Activated naive CD4-positive, alpha-beta T cell treated with anti-CD3 and anti-CD28 coated beads, Interleukin-2, amount 50 U/mL, for 24 hours (primary cell): ENCODE results near the gene UNC5C.
"Not testable (repeated sequence)": the region's sequence is repeated elsewhere in the genome, so short reads cannot be mapped to it uniquely, and the experiment has no call there.

Source experiments
- H3K27ac Mint-ChIP-seq: one replicate; pipeline ENCODE4 v1.8.0; 2021; ENCODE audit warnings: mild to moderate bottlenecking, mixed read lengths
- H3K27me3 Mint-ChIP-seq: one replicate; pipeline ENCODE4 v1.8.0; 2021; ENCODE audit warnings: mixed read lengths
- H3K36me3 Mint-ChIP-seq: one replicate; pipeline ENCODE4 v1.8.0; 2021; ENCODE audit warnings: mixed read lengths
- H3K4me1 Mint-ChIP-seq: one replicate; pipeline ENCODE4 v1.8.0; 2021; ENCODE audit warnings: mixed read lengths
- H3K4me3 Mint-ChIP-seq: one replicate; pipeline ENCODE4 v1.8.0; 2021; ENCODE audit warnings: mild to moderate bottlenecking, mixed read lengths
- H3K9me3 Mint-ChIP-seq: one replicate; pipeline ENCODE4 v1.8.0; 2021; ENCODE audit warnings: mixed read lengths

UNC5C gene

GRCh38 chr4:95171377-95171776 is 377.4 kb downstream of the UNC5C start:
- H3K4me1 Mint-ChIP-seq, H3K9me3 Mint-ChIP-seq, H3K4me3 Mint-ChIP-seq, H3K27ac Mint-ChIP-seq, H3K27me3 Mint-ChIP-seq, H3K36me3 Mint-ChIP-seq: not testable (repeated sequence)

- Mint-ChIP-seq H3K27me3 (no peaks in the 10 kb centered on the region), H3K27ac (no peak overlapping the region), H3K36me3 (no peaks in the 10 kb centered on the region), H3K4me3 (no peak overlapping the region), H3K9me3 (no peaks in the 10 kb centered on the region), H3K4me1 (peaks cover 4% of the 10 kb centered on the region)
Observed at GRCh38 chr4:95170176-95170575, 378.6 kb downstream of the UNC5C start.

GRCh38 chr4:95167805-95168204 is 381.0 kb downstream of the UNC5C start:
- H3K27ac Mint-ChIP-seq = no peak overlapping the region
- H3K9me3 Mint-ChIP-seq = no peaks in the 10 kb centered on the region
- no peaks in the 10 kb centered on the region for H3K27me3 Mint-ChIP-seq
- peaks cover 4% of the 10 kb centered on the region for H3K4me1 Mint-ChIP-seq
- H3K36me3 Mint-ChIP-seq = no peaks in the 10 kb centered on the region
- H3K4me3 Mint-ChIP-seq = no peak overlapping the region

- H3K9me3 Mint-ChIP-seq = no peaks in the 10 kb centered on the region
- H3K4me3 Mint-ChIP-seq = no peak overlapping the region
- no peaks in the 10 kb centered on the region for H3K27me3 Mint-ChIP-seq
- H3K27ac Mint-ChIP-seq = no peak overlapping the region
- H3K4me1 Mint-ChIP-seq = peaks cover 4% of the 10 kb centered on the region
- no peaks in the 10 kb centered on the region for H3K36me3 Mint-ChIP-seq
Observed at GRCh38 chr4:95165926-95166524, 382.7 kb downstream of the UNC5C start.

- Mint-ChIP-seq H3K4me3 (no peak overlapping the region), H3K27me3 (no peaks in the 10 kb centered on the region), H3K9me3 (no peaks in the 10 kb centered on the region), H3K4me1 (peaks cover 15% of the 10 kb centered on the region), H3K27ac (no peak overlapping the region), H3K36me3 (no peaks in the 10 kb centered on the region)
Observed at GRCh38 chr4:95162867-95163266, 385.9 kb downstream of the UNC5C start.

- Mint-ChIP-seq H3K27me3 (no peaks in the 10 kb centered on the region), H3K4me1 (peaks cover 15% of the 10 kb centered on the region), H3K27ac (no peak overlapping the region), H3K36me3 (no peaks in the 10 kb centered on the region), H3K4me3 (no peak overlapping the region), H3K9me3 (no peaks in the 10 kb centered on the region)
Observed at GRCh38 chr4:95161781-95162469, 386.8 kb downstream of the UNC5C start.

- H3K27ac Mint-ChIP-seq = peak overlapping the region; percentile 8
- H3K36me3 Mint-ChIP-seq = no peaks in the 10 kb centered on the region
- H3K9me3 Mint-ChIP-seq = no peaks in the 10 kb centered on the region
- no peak overlapping the region for H3K4me3 Mint-ChIP-seq
- peaks cover 30% of the 10 kb centered on the region for H3K4me1 Mint-ChIP-seq
- no peaks in the 10 kb centered on the region for H3K27me3 Mint-ChIP-seq
Observed at GRCh38 chr4:95159384-95159783, 389.4 kb downstream of the UNC5C start.

GRCh38 chr4:95158626-95159025 is 390.1 kb downstream of the UNC5C start:
- Mint-ChIP-seq H3K27me3 (no peaks in the 10 kb centered on the region), H3K4me3 (no peak overlapping the region), H3K27ac (no peak overlapping the region), H3K36me3 (no peaks in the 10 kb centered on the region), H3K4me1 (peaks cover 30% of the 10 kb centered on the region), H3K9me3 (no peaks in the 10 kb centered on the region)

GRCh38 chr4:95158045-95158444 is 390.7 kb downstream of the UNC5C start:
- Mint-ChIP-seq H3K4me3 (no peak overlapping the region), H3K27me3 (no peaks in the 10 kb centered on the region), H3K4me1 (peaks cover 30% of the 10 kb centered on the region), H3K9me3 (no peaks in the 10 kb centered on the region), H3K27ac (no peak overlapping the region), H3K36me3 (no peaks in the 10 kb centered on the region)

- H3K27me3 Mint-ChIP-seq = no peaks in the 10 kb centered on the region
- no peaks in the 10 kb centered on the region for H3K9me3 Mint-ChIP-seq
- no peak overlapping the region for H3K27ac Mint-ChIP-seq
- H3K4me3 Mint-ChIP-seq = no peak overlapping the region
- H3K4me1 Mint-ChIP-seq = peaks cover 30% of the 10 kb centered on the region
- H3K36me3 Mint-ChIP-seq = no peaks in the 10 kb centered on the region
Observed at GRCh38 chr4:95157596-95157995, 391.2 kb downstream of the UNC5C start.

GRCh38 chr4:95156452-95156765 is 392.4 kb downstream of the UNC5C start:
- H3K27ac Mint-ChIP-seq = peak overlapping the region; percentile 53
- H3K27me3 Mint-ChIP-seq = no peaks in the 10 kb centered on the region
- H3K9me3 Mint-ChIP-seq = no peaks in the 10 kb centered on the region
- H3K36me3 Mint-ChIP-seq = no peaks in the 10 kb centered on the region
- H3K4me3 Mint-ChIP-seq = peak overlapping the region; percentile 52
- peaks cover 30% of the 10 kb centered on the region for H3K4me1 Mint-ChIP-seq

- peak overlapping the region; percentile 52 for H3K4me3 Mint-ChIP-seq
- H3K27ac Mint-ChIP-seq = peak overlapping the region; percentile 53
- no peaks in the 10 kb centered on the region for H3K27me3 Mint-ChIP-seq
- no peaks in the 10 kb centered on the region for H3K9me3 Mint-ChIP-seq
- H3K4me1 Mint-ChIP-seq = peaks cover 30% of the 10 kb centered on the region
- H3K36me3 Mint-ChIP-seq = no peaks in the 10 kb centered on the region
Observed at GRCh38 chr4:95155759-95156451, 392.9 kb downstream of the UNC5C start.

GRCh38 chr4:95153182-95153581 is 395.6 kb downstream of the UNC5C start:
- Mint-ChIP-seq H3K36me3 (no peaks in the 10 kb centered on the region), H3K4me3 (no peak overlapping the region), H3K9me3 (no peaks in the 10 kb centered on the region), H3K27ac (no peak overlapping the region), H3K27me3 (no peaks in the 10 kb centered on the region), H3K4me1 (peaks cover 26% of the 10 kb centered on the region)

GRCh38 chr4:95151255-95151654 is 397.5 kb downstream of the UNC5C start:
- Mint-ChIP-seq H3K36me3 (no peaks in the 10 kb centered on the region), H3K4me1 (peaks cover 20% of the 10 kb centered on the region), H3K27me3 (no peaks in the 10 kb centered on the region), H3K9me3 (no peaks in the 10 kb centered on the region), H3K27ac (no peak overlapping the region), H3K4me3 (no peak overlapping the region)

- peaks cover 7% of the 10 kb centered on the region for H3K4me1 Mint-ChIP-seq
- peaks cover 4% of the 10 kb centered on the region for H3K27me3 Mint-ChIP-seq
- H3K36me3 Mint-ChIP-seq = no peaks in the 10 kb centered on the region
- no peak overlapping the region for H3K27ac Mint-ChIP-seq
- H3K4me3 Mint-ChIP-seq = no peak overlapping the region
- H3K9me3 Mint-ChIP-seq = peaks cover 4% of the 10 kb centered on the region
Observed at GRCh38 chr4:95142932-95143331, 405.8 kb downstream of the UNC5C start.

GRCh38 chr4:95141361-95141760 is 407.4 kb downstream of the UNC5C start:
- H3K4me3 Mint-ChIP-seq = no peak overlapping the region
- peaks cover 4% of the 10 kb centered on the region for H3K9me3 Mint-ChIP-seq
- peaks cover 7% of the 10 kb centered on the region for H3K4me1 Mint-ChIP-seq
- peaks cover 5% of the 10 kb centered on the region for H3K27me3 Mint-ChIP-seq
- no peaks in the 10 kb centered on the region for H3K36me3 Mint-ChIP-seq
- H3K27ac Mint-ChIP-seq = no peak overlapping the region
